Endothelial cell of umbilical vein (primary cell): ENCODE data around the gene LACTB. TPM values are rescaled to one million over a fixed set of nuclear protein-coding genes. Genes with fewer than 3 reads are reported as not detected.

ENCODE experiments used
- BruUV-seq: library from RNA; stranded (reverse); fragments of 400-500 nt; replicated peaks from 2 replicates; lab custom pipeline; 2021; lab: Mats Ljungman, UMichigan
- CTCF ChIA-PET: fragments of 300-600, 350-600 bp; sonication (Branson Sonifier 250); formaldehyde crosslinking; loops from one replicate; lab custom pipeline; 2021; ENCODE audit warnings: antibody characterized with exemption, inconsistent platforms; lab: Charles Lee
- POLR2A ChIA-PET: fragments of 300-600, 350-600 bp; sonication (Branson Sonifier 250); formaldehyde crosslinking; loops from one replicate; lab custom pipeline; 2021; ENCODE audit warnings: antibody characterized with exemption, inconsistent platforms; lab: Charles Lee
- DNase-seq: peaks from one replicate; pipeline ENCODE4 v3.0.0-alpha.2; 2011; ENCODE audit warnings: low read depth, low spot score
- FAIRE-seq: peaks from 2 replicates; lab custom pipeline; 2011; peaks lifted over from hg19 to GRCh38; lab: Jason Lieb, UNC
- H2AFZ ChIP-seq: 2 replicates; pipeline ENCODE4 v1.6.0; 2012; ENCODE audit warnings: low read depth, low read length, control low read depth, inconsistent platforms
- H3K27ac ChIP-seq: 2 replicates; pipeline ENCODE4 v1.5.1; 2011; ENCODE audit warnings: low read depth, mild to moderate bottlenecking, control low read depth, low read length, moderate library complexity; ENCODE audit not compliant: insufficient read depth
- H3K27me3 ChIP-seq, 2 experiments: 2 replicates each; pipeline versions ENCODE4 v1.6.0 to v1.6.1; 2011; ENCODE audit warnings: low read length in 2 of 2, mixed read lengths in 1 of 2; ENCODE audit not compliant: control insufficient read depth in 2 of 2, insufficient read depth in 2 of 2
- H3K36me3 ChIP-seq, 2 experiments: 2 replicates in 1 of 2; 3 replicates in 1 of 2; pipeline ENCODE4 v1.5.1; 2011; ENCODE audit warnings: low read length in 2 of 2, mild to moderate bottlenecking in 1 of 2, moderate library complexity in 1 of 2; ENCODE audit not compliant: control insufficient read depth in 2 of 2, insufficient read depth in 2 of 2; ENCODE audit errors: extremely low read depth in 1 of 2
- H3K4me1 ChIP-seq: 3 replicates; pipeline ENCODE4 v1.5.1; 2011; ENCODE audit warnings: mild to moderate bottlenecking, low read length; ENCODE audit not compliant: control insufficient read depth, insufficient read depth; ENCODE audit errors: extremely low read depth
- H3K4me2 ChIP-seq: 2 replicates; pipeline ENCODE4 v1.6.1; 2011; ENCODE audit warnings: low read length, control low read depth, mixed read lengths; ENCODE audit not compliant: insufficient read depth
- H3K4me3 ChIP-seq, 3 experiments: fragments of 200-600 bp in 1 of 3; sonication (generic), shearing (Covaris generic) in 1 of 3; replicated peaks in 1 of 3; 2 replicates each; pipeline ENCODE4 v1.5.1; 2011 to 2016; ENCODE audit warnings: control low read depth in 3 of 3, low read length in 3 of 3, mild to moderate bottlenecking in 2 of 3, inconsistent platforms in 1 of 3, low read depth in 1 of 3, moderate library complexity in 1 of 3; ENCODE audit not compliant: insufficient read depth in 1 of 3
- H3K79me2 ChIP-seq: 2 replicates; pipeline ENCODE4 v1.6.0; 2012; ENCODE audit warnings: low read length, inconsistent platforms; ENCODE audit not compliant: control insufficient read depth, insufficient read depth
- H3K9ac ChIP-seq: replicated peaks from 2 replicates; pipeline ENCODE3; 2011; ENCODE audit warnings: low read length, control low read depth; ENCODE audit not compliant: insufficient read depth; ENCODE audit errors: extremely low read depth
- H3K9me1 ChIP-seq: replicated peaks from 3 replicates; pipeline ENCODE4 v1.6.0; 2011; ENCODE audit warnings: mild to moderate bottlenecking, low read length; ENCODE audit not compliant: control insufficient read depth, insufficient read depth; ENCODE audit errors: extremely low read depth
- H3K9me3 ChIP-seq: replicated peaks from 2 replicates; pipeline ENCODE4 v1.5.1; 2012; ENCODE audit warnings: low read length, inconsistent platforms; ENCODE audit not compliant: control insufficient read depth, insufficient read depth
- H4K20me1 ChIP-seq: replicated peaks from 2 replicates; pipeline ENCODE3; 2011; ENCODE audit warnings: mild to moderate bottlenecking, low read length; ENCODE audit not compliant: control insufficient read depth, insufficient read depth; ENCODE audit errors: extremely low read depth
- CTCF ChIP-seq, 2 donors: IDR thresholded peaks; 1 replicate in 1 of 2; 2 replicates in 1 of 2; pipeline ENCODE4 v1.5.1; 2011; ENCODE audit warnings: low read length in 2 of 2, mild to moderate bottlenecking in 2 of 2, moderate library complexity in 2 of 2, control low read depth in 1 of 2, inconsistent platforms in 1 of 2, low read depth in 1 of 2; ENCODE audit not compliant: insufficient read depth in 1 of 2; ENCODE audit errors: extremely low read depth in 1 of 2
- EZH2 ChIP-seq: IDR thresholded peaks from 2 replicates; pipeline ENCODE4 v1.6.1; 2012; ENCODE audit warnings: borderline replicate concordance, low read depth, mild to moderate bottlenecking, moderate library complexity, low read length, inconsistent platforms; ENCODE audit not compliant: severe bottlenecking
- FOS ChIP-seq: IDR thresholded peaks from 2 replicates; pipeline ENCODE4 v1.6.1; 2011; ENCODE audit warnings: mild to moderate bottlenecking, low read length, moderate library complexity, borderline replicate concordance; ENCODE audit not compliant: insufficient read depth
- GATA2 ChIP-seq: IDR thresholded peaks from 2 replicates; pipeline ENCODE4 v1.7.0; 2011; ENCODE audit warnings: low read depth, mild to moderate bottlenecking, moderate library complexity, mixed read lengths, low read length; ENCODE audit not compliant: insufficient read length, insufficient read depth
- JUN ChIP-seq: IDR thresholded peaks from 2 replicates; pipeline ENCODE4 v1.6.1; 2011; ENCODE audit warnings: borderline replicate concordance, low read depth; ENCODE audit not compliant: insufficient read length, insufficient read depth
- MAX ChIP-seq: IDR thresholded peaks from 2 replicates; pipeline ENCODE4 v1.6.1; 2011; ENCODE audit not compliant: insufficient read depth, insufficient read length
- MYC ChIP-seq: IDR thresholded peaks from one replicate; pipeline ENCODE4 v1.6.1; 2011; ENCODE audit warnings: mild to moderate bottlenecking, low read depth, low read length
- POLR2A ChIP-seq: IDR thresholded peaks from 2 replicates; pipeline ENCODE4 v1.6.1; 2012; ENCODE audit warnings: low read depth, mild to moderate bottlenecking, control low read depth, low read length
- POLR2AphosphoS5 ChIP-seq: IDR thresholded peaks from 2 replicates; pipeline ENCODE4 v1.6.1; 2012; ENCODE audit warnings: low read depth, mild to moderate bottlenecking, control low read depth, low read length, moderate library complexity; ENCODE audit not compliant: insufficient read depth
- dilution Hi-C: fragments of 300-500 bp; cut with MboI; formaldehyde crosslinking; loops from one replicate; pipeline ENCODE4 v1.15.0; 2019; ENCODE audit warnings: low sequenced_read_pairs; ENCODE audit not compliant: extremely low pct_ligation_motif_present
- intact Hi-C: fragments of 100-400 bp; cut with micrococcal nuclease; formaldehyde crosslinking; loops from one replicate; pipeline ENCODE4 v1.10.0; 2022
- polyA plus RNA-seq, 4 experiments: library from polyadenylated mRNA; depleted of rRNA in 3 of 4; stranded (reverse) in 3 of 4; unstranded in 1 of 4; fragments of >200 nt; gene quantifications; 2 replicates each; pipeline versions ENCODE4 v1.2.1 to v1.2.3, GENCODE V29; 2011 to 2012; ENCODE audit warnings: missing spikeins in 1 of 4
- total RNA-seq: library from RNA; stranded (reverse); gene quantifications from 2 replicates; pipeline ENCODE4 v1.2.3, GENCODE V29; 2021

Gene LACTB
- total and polyA plus RNA-seq, 2 donors (not counting 3 experiments of a cell fraction or from before 2014, with no cell fraction given), result 14.0 to 26.1 TPM

GRCh38 chr15:63136742-63137141 is 15.1 kb downstream of the LACTB start:
- TF ChIP-seq EZH2 (no peak), JUN (no peak), POLR2A (no peak), POLR2AphosphoS5 (no peak), FOS (no peak), GATA2 (no peak), MAX (no peak), CTCF (IDR thresholded peaks at IDR 0.05; ENCODE audit: extremely low read depth in 1 of 2, insufficient read depth in 1 of 2, low read depth in 1 of 2, low read length in 2 of 2) (no peak), MYC (no peak)
- Histone ChIP-seq H3K9ac (peak overlapping the region; percentile 10), H3K27ac (peak overlapping the region; percentile 96), H3K4me3 (no peak overlapping the region), H3K27me3 (no peaks in the 10 kb centered on the region), H3K9me1 (no peaks in the 10 kb centered on the region), H3K36me3 (no peaks in the 10 kb centered on the region), H3K4me1 (peaks cover 36% of the 10 kb centered on the region), H3K4me2 (no peak overlapping the region), H2AFZ (no peak overlapping the region), H3K79me2 (no peaks in the 10 kb centered on the region), H4K20me1 (no peaks in the 10 kb centered on the region), H3K9me3 (no peaks in the 10 kb centered on the region)
- intact Hi-C loops (loop anchor here (1.0 kb wide), 2 partner anchors 20 to 93 kb away; no protein-coding TSS in a partner anchor), dilution Hi-C loops (no loop called here)
- ChIA-PET CTCF (interaction anchor here (1.4 to 2.2 kb wide), 4 partner anchors 10 to 266 kb away, joined by 4 to 9 read pairs (median 7); no protein-coding TSS in a partner anchor), POLR2A (no interaction called here)
- DNase-seq (peak; percentile 30), FAIRE-seq (no peak)
- no TSS peak for BruUV-seq
